ENCODE data around the gene CORIN. TPM values are rescaled to one million over a fixed set of nuclear protein-coding genes. Genes with fewer than 3 reads are reported as not detected.

CORIN gene
- total RNA-seq, 1 experiment from 2014 or later = not detected

- POLR2A ChIA-PET (ENCODE audit: low non-redundant PET) = no interaction called here
- no peak for DNase-seq (ENCODE audit: low spot score)
Measured at GRCh38 chr4:47701286-47701685, 136.6 kb downstream of the CORIN start.

DNA sequence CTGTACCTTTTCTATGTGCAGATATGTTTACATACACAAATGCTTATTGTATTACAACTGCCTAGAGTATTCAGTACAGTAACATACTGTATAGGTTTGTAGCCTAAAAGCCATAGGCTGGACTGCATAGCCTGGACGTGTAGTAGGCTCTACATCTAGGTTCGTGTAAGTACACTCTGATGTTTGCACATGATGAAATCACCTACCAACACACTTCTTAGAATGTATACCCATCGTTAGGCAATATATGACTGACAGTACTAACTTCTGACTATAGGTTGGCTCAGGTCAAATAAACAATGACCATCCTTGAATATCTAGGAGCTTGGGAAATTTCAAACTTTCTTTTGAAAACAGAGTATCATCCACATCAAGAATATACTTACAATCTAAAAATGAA, 139.0 kb downstream of the CORIN start:
- Histone ChIP-seq H3K4me1 (ENCODE audit: insufficient read depth, low read length, poor library complexity, severe bottlenecking) (peaks cover 11% of the 10 kb centered on the region), H3K4me3 (ENCODE audit: low read depth, low read length, poor library complexity, severe bottlenecking) (no peak overlapping the region), H3K27ac (ENCODE audit: low read depth, low read length, poor library complexity, severe bottlenecking) (no peak overlapping the region), H3K27me3 (replicated peaks; ENCODE audit: insufficient read depth, low read depth, low read length, poor library complexity) (no peaks in the 10 kb centered on the region), H3K36me3 (ENCODE audit: insufficient read depth, low read length, poor library complexity, severe bottlenecking) (no peaks in the 10 kb centered on the region), H3K9me3 (ENCODE audit: low read depth, low read length, poor library complexity, severe bottlenecking) (no peaks in the 10 kb centered on the region)
- no TSS peak for BruUV-seq (replicated peaks)
- no peak for TF ChIP-seq EZH2 (IDR thresholded peaks at IDR 0.05; ENCODE audit: borderline replicate concordance, low read depth, low read length, poor library complexity, severe bottlenecking)
- TF ChIP-seq, protein P1, sequence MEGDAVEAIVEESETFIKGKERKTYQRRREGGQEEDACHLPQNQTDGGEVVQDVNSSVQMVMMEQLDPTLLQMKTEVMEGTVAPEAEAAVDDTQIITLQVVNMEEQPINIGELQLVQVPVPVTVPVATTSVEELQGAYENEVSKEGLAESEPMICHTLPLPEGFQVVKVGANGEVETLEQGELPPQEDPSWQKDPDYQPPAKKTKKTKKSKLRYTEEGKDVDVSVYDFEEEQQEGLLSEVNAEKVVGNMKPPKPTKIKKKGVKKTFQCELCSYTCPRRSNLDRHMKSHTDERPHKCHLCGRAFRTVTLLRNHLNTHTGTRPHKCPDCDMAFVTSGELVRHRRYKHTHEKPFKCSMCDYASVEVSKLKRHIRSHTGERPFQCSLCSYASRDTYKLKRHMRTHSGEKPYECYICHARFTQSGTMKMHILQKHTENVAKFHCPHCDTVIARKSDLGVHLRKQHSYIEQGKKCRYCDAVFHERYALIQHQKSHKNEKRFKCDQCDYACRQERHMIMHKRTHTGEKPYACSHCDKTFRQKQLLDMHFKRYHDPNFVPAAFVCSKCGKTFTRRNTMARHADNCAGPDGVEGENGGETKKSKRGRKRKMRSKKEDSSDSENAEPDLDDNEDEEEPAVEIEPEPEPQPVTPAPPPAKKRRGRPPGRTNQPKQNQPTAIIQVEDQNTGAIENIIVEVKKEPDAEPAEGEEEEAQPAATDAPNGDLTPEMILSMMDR (conservative IDR thresholded peaks at IDR 0.05; ENCODE audit: low read depth, low read length) = no peak
- ChIA-PET POLR2A (ENCODE audit: low non-redundant PET) (no interaction called here), CTCF (interaction anchor here (1.0 kb wide), 1 partner anchor 138 kb away, joined by 3 read pairs; no protein-coding TSS in a partner anchor)
- no peak for DNase-seq (ENCODE audit: low spot score)
- intact Hi-C loops (cut with micrococcal nuclease; ENCODE audit: unreplicated experiment) = no loop called here

More at GRCh38 chr4:47701286-47701685, 136.6 kb downstream of the CORIN start:
- no peak overlapping the region for H3K27ac ChIP-seq (ENCODE audit: low read depth, low read length, poor library complexity, severe bottlenecking)
- BruUV-seq (replicated peaks) = no TSS peak
- H3K36me3 ChIP-seq (ENCODE audit: insufficient read depth, low read length, poor library complexity, severe bottlenecking) = no peaks in the 10 kb centered on the region
- H3K4me3 ChIP-seq (ENCODE audit: low read depth, low read length, poor library complexity, severe bottlenecking) = no peak overlapping the region
- H3K27me3 ChIP-seq (replicated peaks; ENCODE audit: insufficient read depth, low read depth, low read length, poor library complexity) = no peaks in the 10 kb centered on the region
- peaks cover 25% of the 10 kb centered on the region for H3K4me1 ChIP-seq (ENCODE audit: insufficient read depth, low read length, poor library complexity, severe bottlenecking)
- H3K9me3 ChIP-seq (ENCODE audit: low read depth, low read length, poor library complexity, severe bottlenecking) = no peaks in the 10 kb centered on the region
- no peak for TF ChIP-seq EZH2 (IDR thresholded peaks at IDR 0.05; ENCODE audit: borderline replicate concordance, low read depth, low read length, poor library complexity, severe bottlenecking)
- TF ChIP-seq, protein P1 (conservative IDR thresholded peaks at IDR 0.05; ENCODE audit: low read depth, low read length) = no peak
- intact Hi-C loops (cut with micrococcal nuclease; ENCODE audit: unreplicated experiment) = loop anchor here (10.0 kb wide), 1 partner anchor 384 kb away; no protein-coding TSS in a partner anchor
- CTCF ChIA-PET = no interaction called here

- intact Hi-C loops (cut with micrococcal nuclease; ENCODE audit: unreplicated experiment) = no loop called here
- ChIA-PET CTCF (interaction anchor here (1.7 kb wide), 1 partner anchor 140 kb away, joined by 3 read pairs; no protein-coding TSS in a partner anchor), POLR2A (ENCODE audit: low non-redundant PET) (interaction anchor here (0.6 kb wide), 1 partner anchor 62 kb away, joined by 3 read pairs; no protein-coding TSS in a partner anchor)
- no TSS peak for BruUV-seq (replicated peaks)
- no peak for DNase-seq (ENCODE audit: low spot score)
- Histone ChIP-seq H3K4me3 (ENCODE audit: low read depth, low read length, poor library complexity, severe bottlenecking) (no peak overlapping the region), H3K27ac (ENCODE audit: low read depth, low read length, poor library complexity, severe bottlenecking) (no peak overlapping the region), H3K9me3 (ENCODE audit: low read depth, low read length, poor library complexity, severe bottlenecking) (no peaks in the 10 kb centered on the region), H3K27me3 (replicated peaks; ENCODE audit: insufficient read depth, low read depth, low read length, poor library complexity) (no peaks in the 10 kb centered on the region), H3K36me3 (ENCODE audit: insufficient read depth, low read length, poor library complexity, severe bottlenecking) (no peaks in the 10 kb centered on the region), H3K4me1 (ENCODE audit: insufficient read depth, low read length, poor library complexity, severe bottlenecking) (peaks cover 6% of the 10 kb centered on the region)
- no peak for TF ChIP-seq EZH2 (IDR thresholded peaks at IDR 0.05; ENCODE audit: borderline replicate concordance, low read depth, low read length, poor library complexity, severe bottlenecking)
- TF ChIP-seq, protein P1 (conservative IDR thresholded peaks at IDR 0.05; ENCODE audit: low read depth, low read length) = no peak
Measured at GRCh38 chr4:47696823-47697222, 141.0 kb downstream of the CORIN start.

Measured in A673 (cell line).